DND-41 (cell line): ENCODE data around the gene KLRC2.

Experiments used
- CTCF ChIP-seq: IDR thresholded peaks from 2 replicates; pipeline ENCODE4 v1.5.1; 2012; ENCODE audit warnings: borderline replicate concordance, low read length, moderate library complexity, mild to moderate bottlenecking; ENCODE audit not compliant: poor library complexity, severe bottlenecking; ENCODE audit errors: extremely low read depth
- EZH2 ChIP-seq: IDR thresholded peaks from 3 replicates; pipeline ENCODE4 v1.6.1; 2012; ENCODE audit warnings: borderline replicate concordance, low read depth, mild to moderate bottlenecking, moderate library complexity, low read length, inconsistent platforms; ENCODE audit not compliant: severe bottlenecking

GRCh38 chr12:10395390-10395998 lies 40.3 kb downstream of the KLRC2 start:
- no peak for TF ChIP-seq EZH2
- TF ChIP-seq CTCF, result no peak
